ENCODE results near the gene SRRT.
A peak's percentile ranks its signal among the peaks of the same experiment; 100 is the strongest.

- peak; percentile 78 for TF ChIP-seq POLR2A (IDR thresholded peaks at IDR 0.05; ENCODE audit: low read depth, low read length)
- TF ChIP-seq RELB (IDR thresholded peaks at IDR 0.05; ENCODE audit: low read depth), result no peak
- no peak for TF ChIP-seq SMARCA5 (IDR thresholded peaks at IDR 0.05)
These were observed 14.3 kb downstream of the SRRT start, which contains the start of gene UFSP1 for GRCh38 chr7:100888988-100889750.
